HG03064 (cell line): ENCODE measurements around the gene PLXNA2.

Source experiments
- ATAC-seq: cut with Tn5 transposase; IDR thresholded peaks from one replicate; pipeline ENCODE4 v1.9.1; 2021; ENCODE audit warnings: low read depth; ENCODE audit not compliant: unreplicated experiment

The PLXNA2 gene

DNA sequence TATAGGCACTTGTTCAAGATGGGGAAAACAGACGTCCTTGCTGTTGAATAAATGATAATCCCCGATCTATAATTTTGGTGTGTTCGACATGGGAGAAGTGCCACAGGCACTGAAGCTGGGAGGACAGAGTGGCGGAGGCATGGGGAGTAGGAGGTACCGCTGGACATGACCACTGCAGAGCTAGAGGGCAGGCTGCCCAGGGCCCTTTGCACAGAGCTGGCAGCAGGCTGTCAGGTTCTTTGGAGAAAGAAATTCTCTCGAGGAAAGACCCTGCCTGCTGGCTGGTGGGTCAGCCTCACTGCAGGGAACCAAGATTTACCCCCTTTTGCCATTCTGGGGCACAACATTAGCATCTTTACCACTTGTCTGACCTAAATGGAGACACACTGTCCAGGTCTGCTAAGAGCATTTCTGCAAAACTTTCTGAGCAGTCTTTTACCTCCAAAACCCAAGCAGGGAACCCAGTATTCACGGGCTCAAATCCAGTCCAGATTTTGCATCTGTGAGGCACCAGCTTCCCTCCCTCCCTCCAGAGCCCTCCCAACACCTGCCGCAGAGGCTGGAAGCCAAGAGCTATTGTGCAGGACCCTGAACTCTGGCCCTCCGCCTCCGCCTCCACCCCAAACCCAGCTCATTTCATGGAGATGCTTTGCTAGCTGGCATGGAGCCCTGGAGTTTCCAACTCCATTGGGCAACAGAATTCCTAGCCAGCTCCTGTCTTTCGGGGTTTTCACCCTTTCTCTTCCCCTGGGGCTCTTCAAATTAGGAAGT lies 142.3 kb downstream of the PLXNA2 start:
- no peak for ATAC-seq

DNA sequence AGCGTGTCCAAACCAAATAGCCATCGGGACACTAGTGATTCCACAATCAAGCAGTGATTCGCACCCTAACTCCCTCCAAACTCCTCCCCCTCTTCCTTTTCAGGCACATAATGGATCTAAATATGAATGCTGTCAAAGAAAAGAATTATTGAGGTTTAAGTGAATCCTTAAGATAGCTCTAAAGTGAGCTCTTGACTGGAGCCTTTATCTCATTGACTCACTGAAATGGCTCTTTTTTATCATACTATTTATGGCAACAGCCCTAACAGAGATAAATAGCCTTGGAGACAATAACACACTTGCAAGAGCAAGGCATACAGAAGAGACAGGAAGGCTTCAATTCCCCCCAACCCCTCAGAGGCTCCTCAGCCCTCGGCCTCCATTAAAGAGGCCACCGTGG lies 143.3 kb downstream of the PLXNA2 start:
- no peak for ATAC-seq

GRCh38 chr1:208100106-208100505 lies 144.1 kb downstream of the PLXNA2 start:
- no peak for ATAC-seq

- no peak for ATAC-seq
Measured at GRCh38 chr1:208098773-208099172, 145.4 kb downstream of the PLXNA2 start.

GRCh38 chr1:208093754-208094719 lies 150.1 kb downstream of the PLXNA2 start:
- ATAC-seq: no peak

- no peak for ATAC-seq
Measured at GRCh38 chr1:208093046-208093445, 151.1 kb downstream of the PLXNA2 start.

- no peak for ATAC-seq
Measured at GRCh38 chr1:208090388-208091301, 153.5 kb downstream of the PLXNA2 start.

DNA sequence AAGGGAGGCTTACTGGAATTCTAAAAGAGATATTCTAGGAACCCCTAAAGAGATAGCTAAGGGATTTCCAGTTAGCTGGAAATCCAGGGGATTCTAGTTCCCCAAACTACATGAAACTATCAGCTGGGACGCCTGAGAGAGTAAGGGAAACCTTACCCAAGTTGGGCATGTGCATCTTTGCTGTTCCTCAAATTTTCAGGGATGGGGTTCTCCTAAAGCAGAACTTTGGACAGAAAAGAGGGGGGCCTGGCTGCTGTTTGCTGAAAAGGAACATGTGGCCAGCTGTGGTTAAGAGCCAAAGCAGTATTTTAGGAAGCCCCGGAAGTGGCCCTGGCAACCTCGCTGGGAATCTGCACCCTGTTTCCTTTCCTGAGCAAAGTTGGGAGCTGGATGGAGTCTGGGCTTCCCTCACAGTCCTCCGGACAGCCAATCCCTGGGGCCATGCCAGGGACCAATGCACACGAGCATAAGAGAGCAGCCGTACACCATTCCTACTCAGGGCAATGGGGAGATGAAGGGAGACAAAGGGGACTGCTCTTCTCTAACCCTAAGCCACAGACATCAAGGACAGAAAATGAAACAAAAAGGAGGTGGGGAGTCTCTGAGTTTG lies 154.3 kb downstream of the PLXNA2 start:
- no peak for ATAC-seq

DNA sequence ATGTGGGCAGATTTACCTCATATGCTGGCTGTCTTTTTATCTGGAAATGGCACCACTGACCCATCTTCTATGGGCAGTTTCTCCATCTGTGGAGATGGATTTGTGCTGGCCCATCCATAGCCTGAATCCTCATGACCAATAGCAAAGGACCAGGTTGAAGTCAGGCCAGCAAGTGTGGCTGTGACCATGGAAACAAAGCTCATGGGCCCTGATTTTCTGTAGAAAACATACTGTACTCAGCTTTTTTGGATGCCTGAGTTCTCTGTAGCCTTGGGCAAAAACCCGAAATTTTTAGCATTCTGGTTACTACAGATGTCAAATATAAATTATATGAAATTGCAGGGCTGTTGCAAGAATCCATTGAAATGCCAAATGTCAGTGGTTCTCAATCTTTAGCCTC lies 155.0 kb downstream of the PLXNA2 start:
- ATAC-seq: no peak

- no peak for ATAC-seq
Measured at GRCh38 chr1:208088319-208088718, 155.9 kb downstream of the PLXNA2 start.

- ATAC-seq: no peak
Measured at GRCh38 chr1:208085655-208086515, 158.3 kb downstream of the PLXNA2 start.

- ATAC-seq: no peak
Measured at GRCh38 chr1:208084764-208085163, 159.4 kb downstream of the PLXNA2 start.

DNA sequence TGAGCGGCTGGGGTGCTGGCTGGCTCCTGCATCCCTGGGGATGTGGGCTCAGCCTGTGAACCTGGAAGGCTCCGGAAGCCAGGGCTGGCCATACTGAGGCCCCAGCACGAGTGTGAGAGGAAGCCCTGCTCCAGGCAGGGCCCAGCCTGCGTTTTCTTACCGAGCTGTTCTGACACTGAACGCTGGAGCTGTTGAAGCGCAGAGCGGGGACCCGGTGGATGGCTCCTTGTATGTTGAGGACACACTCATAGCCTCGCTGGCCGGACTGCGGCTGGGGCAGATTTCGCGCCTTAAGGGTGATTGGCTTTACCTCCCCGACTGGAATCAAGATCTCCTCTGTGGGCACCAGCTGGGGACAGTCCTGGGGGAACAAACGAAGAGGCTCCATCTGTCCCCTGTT lies 160.0 kb downstream of the PLXNA2 start:
- no peak for ATAC-seq

DNA sequence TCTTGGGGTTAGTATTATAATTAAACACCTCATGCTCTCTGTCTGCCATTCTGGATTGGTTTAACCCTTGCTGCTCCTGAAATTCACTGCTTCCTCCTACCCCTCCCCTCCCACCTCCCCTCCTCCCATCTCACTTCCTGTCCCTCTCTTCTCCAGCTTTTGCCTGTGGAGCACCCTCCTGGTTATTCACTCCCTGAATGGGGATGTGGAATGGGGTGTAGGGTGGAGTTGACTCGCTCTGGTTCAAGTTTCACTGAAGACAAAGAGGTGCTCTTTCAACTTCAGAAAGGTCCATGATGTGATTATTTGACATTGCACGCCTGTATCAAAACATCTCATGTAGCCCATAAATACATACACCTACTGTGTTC lies 160.5 kb downstream of the PLXNA2 start:
- ATAC-seq: no peak

GRCh38 chr1:208083016-208083714 lies 161.0 kb downstream of the PLXNA2 start:
- no peak for ATAC-seq

DNA sequence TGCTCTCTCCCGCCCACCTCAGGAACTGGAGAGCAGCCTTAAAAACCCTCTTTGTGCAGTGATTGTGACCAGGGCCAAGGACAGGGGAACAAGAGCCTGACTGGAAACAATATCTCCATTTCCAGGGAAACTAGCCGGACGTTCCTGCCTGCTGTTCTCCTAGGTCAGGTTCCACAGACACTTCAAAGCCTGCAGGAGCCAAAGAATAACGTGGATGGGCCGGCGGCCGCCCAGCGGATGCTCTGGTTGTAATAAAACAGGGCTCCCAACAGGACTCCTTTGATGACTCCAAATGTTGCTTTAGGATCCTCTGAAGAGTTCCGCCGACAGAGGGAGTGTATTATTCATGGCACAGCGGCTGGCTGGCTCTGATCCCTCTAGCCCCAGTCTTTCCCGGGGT lies 162.2 kb downstream of the PLXNA2 start:
- no peak for ATAC-seq

DNA sequence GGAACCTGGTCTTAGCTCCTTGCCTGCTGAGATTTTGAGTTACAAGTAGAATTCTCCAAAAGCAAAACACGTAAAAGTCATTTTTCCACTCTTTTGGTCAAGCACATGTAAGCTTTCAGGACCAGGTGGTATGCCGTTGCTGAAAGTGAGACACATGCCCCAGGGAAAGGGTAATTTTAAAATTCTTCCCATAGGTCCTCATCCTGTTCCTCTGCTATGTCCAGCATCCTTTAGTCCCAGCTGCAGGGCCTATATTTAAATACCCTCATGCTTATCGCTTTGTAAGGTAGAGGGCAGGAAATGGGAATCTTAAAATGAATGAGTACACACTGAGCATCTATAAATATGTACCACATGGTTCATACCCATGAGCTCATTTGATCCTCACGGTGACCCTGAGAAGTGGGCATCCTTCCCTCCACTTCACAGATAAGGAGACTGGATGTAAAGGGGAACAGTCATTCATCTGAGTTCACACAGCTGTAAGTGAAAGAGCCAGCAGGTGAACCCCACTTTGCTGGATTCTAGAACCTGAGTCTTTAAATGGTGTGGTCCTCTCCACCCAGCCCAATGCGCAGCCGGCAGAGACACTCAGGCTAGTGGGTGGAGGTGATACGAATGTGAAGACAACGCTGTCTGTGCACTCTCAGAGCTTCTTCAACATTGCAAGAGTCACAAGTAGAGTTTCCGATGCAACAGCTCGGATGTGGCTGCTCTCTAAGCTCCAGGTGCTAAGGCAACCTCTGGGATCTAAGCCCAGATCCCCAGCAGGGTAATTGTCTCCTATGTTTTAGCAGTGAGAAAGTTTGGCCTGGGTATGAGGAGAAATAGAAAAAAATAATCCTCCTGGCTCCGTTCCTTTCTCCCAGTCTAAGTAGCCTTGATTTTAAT lies 163.5 kb downstream of the PLXNA2 start:
- ATAC-seq: no peak

DNA sequence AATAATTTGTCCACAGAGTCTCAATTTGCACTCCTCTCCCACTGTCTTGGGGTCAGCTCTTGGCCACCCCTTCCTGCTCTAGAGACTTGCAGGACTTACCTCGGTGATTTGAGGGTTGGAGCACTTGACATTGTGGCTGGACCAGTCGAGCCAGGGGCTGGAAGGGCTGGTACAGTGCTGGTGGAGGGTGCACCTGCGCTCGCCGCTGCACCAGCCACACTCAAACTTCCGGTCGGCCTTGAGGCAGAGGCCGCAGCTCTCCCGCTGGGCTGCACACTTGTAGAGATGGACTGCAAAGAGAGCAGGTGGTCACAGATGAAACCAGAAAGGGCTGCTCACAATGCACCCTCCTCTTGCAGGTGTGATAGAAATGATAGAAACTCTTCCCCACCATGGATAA lies 165.0 kb downstream of the PLXNA2 start:
- no peak for ATAC-seq
